HG03571 (cell line): ENCODE data around the gene TMEM63C.

ENCODE experiments used
- ATAC-seq: cut with Tn5 transposase; IDR thresholded peaks from one replicate; pipeline ENCODE4 v1.9.1; 2021; ENCODE audit not compliant: unreplicated experiment

Gene TMEM63C

DNA sequence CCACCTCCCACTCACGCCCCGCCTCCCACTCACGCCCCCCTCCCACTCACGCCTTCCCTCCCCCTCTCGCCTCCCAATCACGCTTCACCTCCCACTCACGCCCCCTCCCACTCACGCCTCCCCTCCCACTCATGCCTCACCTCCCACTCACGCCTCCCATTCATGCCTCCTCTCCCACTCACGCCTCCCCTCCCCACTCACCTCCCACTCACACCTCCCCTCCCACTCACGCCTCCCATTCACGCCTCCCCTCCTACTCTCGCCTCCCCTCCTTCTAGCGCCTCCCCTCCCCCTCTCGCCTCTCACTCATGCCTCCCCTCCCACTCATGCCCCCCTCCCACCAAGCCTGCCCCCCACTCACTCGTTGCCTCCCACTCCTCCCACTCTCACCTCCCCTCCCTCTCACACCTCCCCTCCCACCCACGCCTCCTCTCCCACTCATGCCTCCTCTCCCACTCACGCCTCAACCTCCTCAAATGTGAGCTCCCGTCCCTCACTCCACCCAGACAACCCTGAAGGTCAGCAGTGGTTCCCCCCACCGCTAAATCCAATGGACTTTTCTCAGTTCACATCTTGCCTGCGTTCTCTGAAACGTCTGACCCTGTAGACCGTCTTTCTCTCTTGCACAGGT lies 39.8 kb downstream of the TMEM63C start:
- no peak for ATAC-seq

GRCh38 chr14:77222546-77223225 lies 41.1 kb downstream of the TMEM63C start:
- no peak for ATAC-seq

DNA sequence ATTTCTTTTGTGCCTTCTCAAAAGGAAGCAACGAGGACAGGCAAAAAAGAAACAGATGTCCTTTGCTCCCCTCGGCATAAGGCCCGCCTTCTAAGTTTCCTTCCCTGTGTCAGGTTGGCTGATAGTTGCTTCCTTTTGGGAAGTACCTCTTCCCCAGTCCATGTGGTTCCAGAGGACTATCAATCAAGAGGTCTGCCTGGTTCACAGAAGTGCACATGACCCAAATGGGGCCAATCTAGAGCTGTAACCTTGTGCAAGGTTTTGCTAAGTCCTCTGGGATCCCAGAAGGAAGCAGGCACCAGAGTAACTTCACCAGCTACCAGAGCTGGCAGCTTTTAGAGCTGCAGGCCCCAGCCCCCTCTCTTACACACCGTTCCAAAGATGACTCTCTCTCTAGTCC lies 42.6 kb downstream of the TMEM63C start:
- no peak for ATAC-seq

- ATAC-seq: no peak
Observed at GRCh38 chr14:77225254-77225653, 43.7 kb downstream of the TMEM63C start.

DNA sequence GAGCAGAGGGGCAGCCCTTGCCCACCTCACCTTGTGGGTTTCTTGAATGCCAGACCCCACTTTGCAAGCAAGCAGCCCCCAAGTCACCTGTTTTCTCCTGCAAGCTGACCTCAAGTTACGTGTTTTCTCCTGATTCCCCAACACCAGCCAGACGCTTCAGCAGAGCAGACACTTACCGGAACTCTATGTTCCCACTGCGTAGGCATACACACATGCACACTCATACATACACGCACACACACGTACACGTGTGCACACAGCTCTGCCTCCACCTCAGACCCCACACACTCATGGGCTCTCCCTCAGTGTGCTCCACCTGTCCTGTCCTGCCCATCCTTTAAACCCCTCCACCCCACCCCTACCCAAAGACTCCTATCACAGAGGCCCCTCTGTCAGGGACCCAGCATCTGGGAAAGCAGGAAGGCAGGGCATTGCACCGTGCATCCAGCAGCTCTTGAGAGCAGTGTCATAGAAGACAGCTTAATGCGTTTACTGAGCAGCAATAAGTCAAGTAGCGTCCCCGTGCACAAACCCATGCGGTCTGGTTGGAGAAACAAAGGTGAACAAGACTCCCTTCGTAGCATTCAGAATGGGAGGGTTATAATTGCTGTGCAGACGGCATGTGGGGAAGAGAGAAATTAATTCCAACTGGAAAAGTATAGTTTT lies 44.4 kb downstream of the TMEM63C start:
- no peak for ATAC-seq

GRCh38 chr14:77228056-77228455 lies 46.5 kb downstream of the TMEM63C start:
- no peak for ATAC-seq

DNA sequence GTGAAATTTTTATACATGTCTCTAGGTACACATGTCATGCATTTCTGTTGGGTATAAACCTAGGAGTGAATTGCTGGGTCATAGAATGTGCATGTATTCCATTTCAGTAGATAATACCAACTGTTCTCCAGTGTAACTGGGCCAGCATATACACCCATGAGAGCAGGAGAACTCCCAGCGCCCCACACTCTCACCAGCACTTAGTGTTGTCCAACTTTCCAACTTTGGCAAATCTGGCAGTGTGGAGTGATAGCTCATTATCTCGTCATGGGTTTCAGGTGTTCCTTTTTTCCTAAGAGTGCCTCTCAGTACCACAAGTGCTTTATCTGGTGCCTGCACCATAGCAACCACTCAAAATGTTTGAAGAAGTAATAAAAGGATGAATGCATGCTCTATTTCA lies 49.3 kb downstream of the TMEM63C start:
- no peak for ATAC-seq

GRCh38 chr14:77231721-77232120 lies 50.1 kb downstream of the TMEM63C start:
- no peak for ATAC-seq

GRCh38 chr14:77236814-77237213 lies 55.2 kb downstream of the TMEM63C start:
- ATAC-seq: no peak

DNA sequence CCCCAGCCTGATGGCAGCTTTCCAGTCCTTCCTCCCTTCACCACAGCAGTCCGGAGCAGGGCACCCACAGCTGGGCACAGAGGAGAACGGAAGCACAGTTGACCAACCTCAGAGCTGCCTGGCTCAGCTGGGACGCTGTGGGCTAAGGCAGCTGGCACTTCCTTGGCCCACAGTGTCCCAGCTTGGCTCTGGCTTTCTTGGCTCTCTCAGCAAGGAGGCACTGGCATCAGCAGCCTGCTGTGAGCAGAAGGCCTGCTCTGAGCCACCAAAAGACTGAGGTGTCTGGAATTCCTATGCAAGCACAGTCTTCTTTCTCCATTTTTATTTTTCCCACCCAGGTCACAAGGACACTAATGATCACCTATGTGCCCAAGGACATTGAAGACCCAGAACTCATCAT lies 56.8 kb downstream of the TMEM63C start:
- ATAC-seq: no peak

DNA sequence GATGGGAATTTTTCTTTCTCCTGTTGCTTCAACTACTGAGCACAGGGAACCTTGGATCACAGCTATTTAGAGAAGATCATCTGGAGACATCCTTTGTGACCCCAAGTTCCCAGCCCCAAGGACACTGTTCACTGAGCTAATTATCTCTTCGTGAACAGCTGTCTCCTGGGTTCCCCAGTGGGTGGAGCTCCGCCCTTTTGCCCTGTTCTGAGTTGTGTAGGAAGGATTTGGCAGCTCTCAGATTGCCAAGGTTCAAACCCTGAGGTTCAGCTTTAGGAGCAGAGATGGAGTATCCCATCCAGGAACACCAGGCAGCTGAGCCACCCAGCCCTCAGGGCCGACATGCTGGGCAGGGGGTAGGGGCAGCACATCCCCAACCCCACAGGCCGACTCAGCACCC lies 57.4 kb downstream of the TMEM63C start:
- no peak for ATAC-seq

GRCh38 chr14:77239412-77239811 lies 57.8 kb downstream of the TMEM63C start:
- ATAC-seq: no peak

DNA sequence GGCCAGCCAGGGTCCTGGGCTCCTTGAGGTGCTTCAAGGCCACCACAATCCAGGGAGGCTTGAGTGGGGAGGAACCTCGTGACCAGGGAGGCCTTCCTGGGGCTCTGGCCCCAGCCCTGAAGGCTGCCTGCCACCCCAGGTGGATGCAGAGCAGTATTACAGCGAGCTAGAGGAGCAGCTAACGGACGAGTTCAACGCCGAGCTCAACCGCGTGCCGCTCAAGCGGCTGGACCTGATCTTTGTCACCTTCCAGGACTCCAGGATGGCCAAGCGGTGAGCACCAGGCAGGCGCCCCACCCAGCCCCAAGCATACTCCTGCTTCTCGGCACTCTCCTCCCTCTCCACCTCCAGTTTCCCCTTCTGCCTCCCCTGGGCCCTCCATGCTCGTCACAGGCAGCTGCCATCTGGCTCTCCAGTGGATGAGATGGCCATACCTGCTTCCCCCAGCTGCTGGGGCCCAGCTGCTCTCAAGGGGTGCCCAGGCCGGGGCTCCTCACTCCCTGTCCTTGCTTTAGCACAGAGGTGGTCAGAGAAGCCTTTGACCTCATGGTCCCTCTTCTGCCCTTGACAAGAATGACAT lies 58.8 kb downstream of the TMEM63C start:
- ATAC-seq: no peak

DNA sequence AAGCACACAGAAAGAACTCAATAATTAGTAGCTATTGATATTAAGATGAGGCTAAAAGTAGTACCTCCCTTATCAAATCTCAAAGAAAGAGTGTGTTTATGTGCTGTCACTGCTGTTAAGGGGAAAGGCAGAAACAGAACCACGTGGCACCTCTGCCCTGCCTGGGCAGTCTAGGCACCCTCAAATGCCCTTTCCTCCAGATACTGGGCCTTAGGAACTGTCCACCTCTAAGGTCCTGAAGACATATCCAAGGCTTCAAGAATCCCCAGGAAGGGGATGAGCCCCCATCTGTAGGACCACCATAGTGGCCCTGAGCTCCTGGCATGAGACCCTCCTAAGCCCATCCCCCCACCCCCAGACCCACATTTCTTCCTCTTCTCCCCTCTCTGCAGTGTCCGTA lies 60.4 kb downstream of the TMEM63C start:
- no peak for ATAC-seq

GRCh38 chr14:77242752-77243151 lies 61.2 kb downstream of the TMEM63C start:
- no peak for ATAC-seq

DNA sequence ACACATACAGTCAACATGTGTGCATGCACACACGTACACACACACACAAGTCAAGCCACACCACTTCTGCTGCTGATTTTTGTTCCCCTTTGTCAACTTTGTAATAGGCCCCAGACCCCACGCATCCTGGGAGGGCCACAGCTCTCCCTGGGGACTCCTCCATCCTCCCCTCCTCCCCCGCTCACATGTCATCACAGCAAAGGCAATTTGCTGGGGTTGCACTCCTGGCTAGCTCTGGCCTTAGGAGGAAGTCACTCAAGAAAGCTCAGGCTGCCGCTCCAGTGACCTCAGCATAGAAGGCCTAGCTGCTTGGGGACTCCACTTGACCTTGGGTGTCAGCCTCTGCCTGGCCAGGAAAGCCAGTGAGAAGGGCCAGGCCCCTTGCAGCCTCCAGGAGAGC lies 62.3 kb downstream of the TMEM63C start:
- ATAC-seq: no peak

GRCh38 chr14:77245820-77246219 lies 64.2 kb downstream of the TMEM63C start:
- no peak for ATAC-seq

- no peak for ATAC-seq
Observed at GRCh38 chr14:77246784-77247183, 65.2 kb downstream of the TMEM63C start.

DNA sequence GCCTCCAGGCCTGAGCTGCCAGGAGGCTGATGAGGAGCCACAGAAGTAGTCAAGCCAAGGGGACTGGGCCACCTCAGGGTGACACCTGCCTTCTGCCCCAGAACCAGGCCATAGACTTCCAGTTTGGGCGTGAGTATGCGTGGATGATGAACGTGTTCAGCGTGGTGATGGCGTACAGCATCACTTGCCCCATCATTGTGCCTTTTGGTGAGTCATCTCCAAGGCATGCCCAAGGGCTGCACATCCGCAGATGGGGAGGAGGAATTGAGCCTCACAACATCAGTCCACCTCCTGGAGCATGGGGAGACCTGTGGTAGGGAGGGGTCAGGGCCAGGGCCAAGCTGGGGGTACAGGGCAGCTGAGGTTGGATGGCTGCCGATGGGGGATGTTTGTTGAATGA lies 67.1 kb downstream of the TMEM63C start:
- ATAC-seq: no peak

GRCh38 chr14:77249286-77249685 lies 67.7 kb downstream of the TMEM63C start:
- ATAC-seq: no peak

DNA sequence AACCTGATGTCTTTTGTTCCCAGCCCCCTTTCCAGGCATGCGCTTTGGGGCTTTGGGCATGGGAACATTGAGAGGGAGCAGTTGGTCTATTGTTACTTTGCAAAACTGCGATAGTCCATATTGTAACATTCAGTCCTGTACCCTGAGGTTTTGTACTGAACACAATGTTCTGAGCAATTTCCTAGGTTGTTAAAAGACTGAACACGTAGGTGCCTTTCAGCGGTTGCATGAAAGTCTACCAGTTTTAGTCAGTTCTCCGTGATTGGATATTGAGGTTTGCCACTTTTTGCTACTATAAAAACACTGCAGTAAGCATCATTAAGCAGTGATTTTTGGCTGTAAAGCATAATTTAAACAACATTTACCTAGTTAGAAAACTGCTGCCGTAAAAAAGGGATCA lies 69.3 kb downstream of the TMEM63C start:
- ATAC-seq: no peak

GRCh38 chr14:77251870-77252269 lies 70.3 kb downstream of the TMEM63C start:
- ATAC-seq: no peak
